ENCODE measurements around the gene PIEZO2.

DNA sequence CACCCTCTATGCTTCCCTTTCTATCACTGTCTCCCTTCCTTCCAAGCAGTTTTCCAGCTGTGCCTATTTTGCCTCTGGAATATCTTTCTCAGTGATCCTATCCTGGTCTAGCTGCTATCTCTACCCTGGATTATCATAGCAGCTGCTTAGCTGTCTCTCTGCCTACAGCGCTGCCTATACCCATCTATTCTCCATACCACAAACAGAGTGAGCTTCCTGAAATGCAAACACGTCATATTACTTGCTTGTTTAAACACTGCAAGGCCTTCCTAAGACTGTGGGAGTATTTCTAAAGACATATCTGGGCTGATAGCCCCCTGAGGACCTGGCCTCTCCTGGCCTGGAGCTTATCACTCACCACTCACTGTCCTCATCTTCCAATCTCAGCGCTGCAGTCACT lies 403.4 kb downstream of the PIEZO2 start:
- TF ChIP-seq, protein P1, sequence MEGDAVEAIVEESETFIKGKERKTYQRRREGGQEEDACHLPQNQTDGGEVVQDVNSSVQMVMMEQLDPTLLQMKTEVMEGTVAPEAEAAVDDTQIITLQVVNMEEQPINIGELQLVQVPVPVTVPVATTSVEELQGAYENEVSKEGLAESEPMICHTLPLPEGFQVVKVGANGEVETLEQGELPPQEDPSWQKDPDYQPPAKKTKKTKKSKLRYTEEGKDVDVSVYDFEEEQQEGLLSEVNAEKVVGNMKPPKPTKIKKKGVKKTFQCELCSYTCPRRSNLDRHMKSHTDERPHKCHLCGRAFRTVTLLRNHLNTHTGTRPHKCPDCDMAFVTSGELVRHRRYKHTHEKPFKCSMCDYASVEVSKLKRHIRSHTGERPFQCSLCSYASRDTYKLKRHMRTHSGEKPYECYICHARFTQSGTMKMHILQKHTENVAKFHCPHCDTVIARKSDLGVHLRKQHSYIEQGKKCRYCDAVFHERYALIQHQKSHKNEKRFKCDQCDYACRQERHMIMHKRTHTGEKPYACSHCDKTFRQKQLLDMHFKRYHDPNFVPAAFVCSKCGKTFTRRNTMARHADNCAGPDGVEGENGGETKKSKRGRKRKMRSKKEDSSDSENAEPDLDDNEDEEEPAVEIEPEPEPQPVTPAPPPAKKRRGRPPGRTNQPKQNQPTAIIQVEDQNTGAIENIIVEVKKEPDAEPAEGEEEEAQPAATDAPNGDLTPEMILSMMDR (optimal IDR thresholded peaks at IDR 0.05 in 1 of 3, IDR thresholded peaks at IDR 0.05 in 1 of 3, conservative IDR thresholded peaks at IDR 0.05 in 1 of 3; ENCODE audit: extremely low read depth in 1 of 3, insufficient read depth in 2 of 3, low read length in 3 of 3), result no peak
- no peak for TF ChIP-seq EZH2 (IDR thresholded peaks at IDR 0.05; ENCODE audit: low read length)

All from keratinocyte (primary cell).